SK-N-SH (cell line): ENCODE results near the gene FAM149B1.

ENCODE experiments used
- NFIC ChIP-seq: IDR thresholded peaks from 2 replicates; pipeline ENCODE4 v1.4.0; 2012; ENCODE audit warnings: borderline replicate concordance
- NRF1 ChIP-seq: IDR thresholded peaks from 2 replicates; pipeline ENCODE4 v1.6.1; 2012; ENCODE audit warnings: low read depth, mild to moderate bottlenecking, low read length
- POLR2AphosphoS5 ChIP-seq: IDR thresholded peaks from 2 replicates; pipeline ENCODE4 v1.6.1; 2012; ENCODE audit warnings: low read depth, low read length
- SIN3A ChIP-seq: IDR thresholded peaks from 2 replicates; pipeline ENCODE4 v1.6.1; 2012; ENCODE audit warnings: low read depth, mild to moderate bottlenecking, low read length, moderate library complexity, borderline replicate concordance
- YY1 ChIP-seq: IDR thresholded peaks from 2 replicates; pipeline ENCODE4 v1.4.0; 2012; ENCODE audit warnings: low read depth, mild to moderate bottlenecking
- TF ChIP-seq, protein P1 (sequence below): fragments of 200-600 bp; sonication (generic); IDR thresholded peaks from 2 replicates; pipeline ENCODE4 v1.6.1; 2017; ENCODE audit warnings: antibody characterized with exemption, mild to moderate bottlenecking, moderate library complexity
- TF ChIP-seq, protein P2 (sequence below): fragments of 150-350 bp; IDR thresholded peaks from 2 replicates; pipeline ENCODE4 v1.6.1; 2016; ENCODE audit warnings: mild to moderate bottlenecking, low read depth, low read length

DNA sequence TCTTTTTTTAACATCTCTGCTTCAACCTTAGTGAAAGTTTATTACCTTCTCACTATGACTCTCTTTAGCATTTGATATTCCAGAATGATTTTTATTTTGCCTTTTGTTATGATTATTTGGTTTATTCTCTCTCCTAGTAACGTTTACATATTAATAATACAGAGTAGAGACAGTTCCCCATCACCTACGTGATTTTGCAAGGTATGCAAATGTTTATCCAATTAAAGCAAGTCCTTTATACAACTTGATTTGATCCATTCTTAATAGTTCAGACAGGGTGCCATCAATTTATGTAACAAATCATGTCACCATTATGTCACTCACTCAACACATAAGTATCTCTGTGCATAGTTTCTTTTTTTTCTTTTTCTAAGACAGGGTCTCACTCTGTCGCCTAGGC, 26.3 kb upstream of the FAM149B1 start:
- TF ChIP-seq, protein P1, sequence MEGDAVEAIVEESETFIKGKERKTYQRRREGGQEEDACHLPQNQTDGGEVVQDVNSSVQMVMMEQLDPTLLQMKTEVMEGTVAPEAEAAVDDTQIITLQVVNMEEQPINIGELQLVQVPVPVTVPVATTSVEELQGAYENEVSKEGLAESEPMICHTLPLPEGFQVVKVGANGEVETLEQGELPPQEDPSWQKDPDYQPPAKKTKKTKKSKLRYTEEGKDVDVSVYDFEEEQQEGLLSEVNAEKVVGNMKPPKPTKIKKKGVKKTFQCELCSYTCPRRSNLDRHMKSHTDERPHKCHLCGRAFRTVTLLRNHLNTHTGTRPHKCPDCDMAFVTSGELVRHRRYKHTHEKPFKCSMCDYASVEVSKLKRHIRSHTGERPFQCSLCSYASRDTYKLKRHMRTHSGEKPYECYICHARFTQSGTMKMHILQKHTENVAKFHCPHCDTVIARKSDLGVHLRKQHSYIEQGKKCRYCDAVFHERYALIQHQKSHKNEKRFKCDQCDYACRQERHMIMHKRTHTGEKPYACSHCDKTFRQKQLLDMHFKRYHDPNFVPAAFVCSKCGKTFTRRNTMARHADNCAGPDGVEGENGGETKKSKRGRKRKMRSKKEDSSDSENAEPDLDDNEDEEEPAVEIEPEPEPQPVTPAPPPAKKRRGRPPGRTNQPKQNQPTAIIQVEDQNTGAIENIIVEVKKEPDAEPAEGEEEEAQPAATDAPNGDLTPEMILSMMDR: no peak
- TF ChIP-seq YY1 (no peak), NRF1 (no peak), SIN3A (no peak), POLR2AphosphoS5 (no peak), NFIC (no peak)
- TF ChIP-seq, protein P2, sequence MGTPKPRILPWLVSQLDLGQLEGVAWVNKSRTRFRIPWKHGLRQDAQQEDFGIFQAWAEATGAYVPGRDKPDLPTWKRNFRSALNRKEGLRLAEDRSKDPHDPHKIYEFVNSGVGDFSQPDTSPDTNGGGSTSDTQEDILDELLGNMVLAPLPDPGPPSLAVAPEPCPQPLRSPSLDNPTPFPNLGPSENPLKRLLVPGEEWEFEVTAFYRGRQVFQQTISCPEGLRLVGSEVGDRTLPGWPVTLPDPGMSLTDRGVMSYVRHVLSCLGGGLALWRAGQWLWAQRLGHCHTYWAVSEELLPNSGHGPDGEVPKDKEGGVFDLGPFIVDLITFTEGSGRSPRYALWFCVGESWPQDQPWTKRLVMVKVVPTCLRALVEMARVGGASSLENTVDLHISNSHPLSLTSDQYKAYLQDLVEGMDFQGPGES: no peak
